KMS-11 (cell line): ENCODE data around the gene CEACAM1.

Experiments used
- H2AFZ ChIP-seq: fragments of 200-600 bp; sonication (generic); 2 replicates; pipeline ENCODE4 v1.6.1; 2016; ENCODE audit warnings: antibody characterized with exemption, mixed run types, low read depth
- H3K27ac ChIP-seq: fragments of 200-600 bp; sonication (generic); 2 replicates; pipeline ENCODE4 v1.6.1; 2016; ENCODE audit warnings: mild to moderate bottlenecking, mixed run types
- H3K27me3 ChIP-seq: fragments of 200-600 bp; sonication (generic); 2 replicates; pipeline ENCODE4 v1.6.1; 2017; ENCODE audit warnings: mild to moderate bottlenecking, low read depth, mixed run types, moderate library complexity; ENCODE audit not compliant: insufficient read depth
- H3K36me3 ChIP-seq: fragments of 200-600 bp; sonication (generic); 2 replicates; pipeline ENCODE4 v1.6.1; 2017; ENCODE audit warnings: mild to moderate bottlenecking, mixed run types; ENCODE audit not compliant: insufficient read depth
- H3K4me1 ChIP-seq: fragments of 200-600 bp; sonication (generic); 2 replicates; pipeline ENCODE4 v1.6.1; 2016; ENCODE audit warnings: mild to moderate bottlenecking, low read depth, mixed run types; ENCODE audit not compliant: poor library complexity, severe bottlenecking
- H3K4me2 ChIP-seq: fragments of 200-600 bp; sonication (generic); 2 replicates; pipeline ENCODE4 v1.7.0; 2016; ENCODE audit warnings: mild to moderate bottlenecking, mixed run types
- H3K4me3 ChIP-seq: fragments of 200-600 bp; sonication (generic); IDR thresholded peaks from 2 replicates; pipeline ENCODE4 v1.6.1; 2017; ENCODE audit warnings: low read depth, low read length, mixed read lengths; ENCODE audit not compliant: insufficient read depth
- H3K79me2 ChIP-seq: fragments of 200-600 bp; sonication (generic); 2 replicates; pipeline ENCODE4 v1.6.1; 2016; ENCODE audit warnings: low read depth, mixed run types; ENCODE audit not compliant: insufficient read depth
- H3K9ac ChIP-seq: fragments of 200-600 bp; sonication (generic); 2 replicates; pipeline ENCODE4 v1.6.1; 2016; ENCODE audit warnings: mild to moderate bottlenecking, mixed run types
- H4K20me1 ChIP-seq: fragments of 200-600 bp; sonication (generic); 2 replicates; pipeline ENCODE4 v1.6.1; 2016; ENCODE audit warnings: mild to moderate bottlenecking, mixed run types; ENCODE audit not compliant: insufficient read depth
- CTCF ChIP-seq: fragments of 200-600 bp; sonication (generic); conservative IDR thresholded peaks from 2 replicates; pipeline ENCODE4 v1.6.1; 2017; ENCODE audit warnings: low read depth, mild to moderate bottlenecking, antibody characterized with exemption, low read length, moderate library complexity, mixed read lengths

Gene CEACAM1

DNA sequence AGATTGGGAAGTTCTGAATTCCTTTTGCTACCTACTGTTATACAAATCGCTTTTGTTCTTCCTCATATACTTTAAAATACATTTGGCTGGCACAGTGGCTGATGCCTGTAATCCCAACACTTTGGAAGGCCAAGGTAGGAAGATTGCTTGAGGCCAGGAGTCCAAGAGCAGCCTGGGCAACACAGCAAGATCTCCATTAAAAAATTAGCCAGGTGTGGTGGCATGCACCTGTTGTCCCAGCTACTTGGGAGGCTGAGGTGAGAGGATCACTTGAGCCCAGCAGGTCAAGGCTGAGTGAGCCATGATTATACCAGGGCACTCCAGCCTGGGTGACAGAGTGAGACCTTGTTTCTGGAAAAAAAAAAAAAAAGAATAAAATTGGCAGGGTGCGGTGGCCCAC lies 51.2 kb downstream of the CEACAM1 start:
- no peaks in the 10 kb centered on the region for H3K4me1 ChIP-seq
- no peaks in the 10 kb centered on the region for H3K79me2 ChIP-seq
- no peak overlapping the region for H2AFZ ChIP-seq
- no peak overlapping the region for H3K4me2 ChIP-seq
- no peak overlapping the region for H3K4me3 ChIP-seq
- no peaks in the 10 kb centered on the region for H3K27me3 ChIP-seq
- TF ChIP-seq CTCF = no peak
- H3K9ac ChIP-seq = no peak overlapping the region
- H3K36me3 ChIP-seq = no peaks in the 10 kb centered on the region
- no peaks in the 10 kb centered on the region for H4K20me1 ChIP-seq
- H3K27ac ChIP-seq = no peak overlapping the region

DNA sequence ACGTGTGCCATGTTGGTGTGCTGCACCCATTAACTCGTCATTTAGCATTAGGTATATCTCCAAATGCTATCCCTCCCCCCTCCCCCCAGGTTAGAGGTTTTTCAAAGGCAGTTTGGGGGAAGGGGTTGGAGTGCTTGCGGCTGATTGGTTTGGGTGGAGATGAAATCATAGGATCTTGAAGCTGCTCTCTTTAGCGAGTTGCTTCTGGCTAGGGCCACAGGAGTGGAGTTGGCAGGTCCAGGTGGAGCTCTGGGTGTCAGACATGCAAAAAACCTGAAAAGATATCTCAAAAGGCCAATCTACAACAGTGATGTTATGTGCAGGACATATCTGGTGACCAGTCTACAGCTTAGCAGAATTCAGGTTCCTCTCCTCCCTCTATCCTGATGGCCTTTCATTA lies 52.9 kb downstream of the CEACAM1 start:
- H3K36me3 ChIP-seq = no peaks in the 10 kb centered on the region
- no peak overlapping the region for H2AFZ ChIP-seq
- H3K79me2 ChIP-seq = no peaks in the 10 kb centered on the region
- H3K27ac ChIP-seq = no peak overlapping the region
- no peaks in the 10 kb centered on the region for H3K27me3 ChIP-seq
- no peak overlapping the region for H3K4me2 ChIP-seq
- H3K4me1 ChIP-seq = no peaks in the 10 kb centered on the region
- no peak overlapping the region for H3K9ac ChIP-seq
- no peaks in the 10 kb centered on the region for H4K20me1 ChIP-seq
- TF ChIP-seq CTCF = no peak
- H3K4me3 ChIP-seq = no peak overlapping the region

GRCh38 chr19:42474743-42475142 lies 53.5 kb downstream of the CEACAM1 start:
- H3K27ac ChIP-seq = no peak overlapping the region
- TF ChIP-seq CTCF = no peak
- no peak overlapping the region for H3K4me3 ChIP-seq
- no peak overlapping the region for H3K4me2 ChIP-seq
- H2AFZ ChIP-seq = no peak overlapping the region
- no peaks in the 10 kb centered on the region for H3K27me3 ChIP-seq
- no peaks in the 10 kb centered on the region for H3K36me3 ChIP-seq
- no peaks in the 10 kb centered on the region for H3K79me2 ChIP-seq
- no peaks in the 10 kb centered on the region for H4K20me1 ChIP-seq
- H3K4me1 ChIP-seq = no peaks in the 10 kb centered on the region
- H3K9ac ChIP-seq = no peak overlapping the region

DNA sequence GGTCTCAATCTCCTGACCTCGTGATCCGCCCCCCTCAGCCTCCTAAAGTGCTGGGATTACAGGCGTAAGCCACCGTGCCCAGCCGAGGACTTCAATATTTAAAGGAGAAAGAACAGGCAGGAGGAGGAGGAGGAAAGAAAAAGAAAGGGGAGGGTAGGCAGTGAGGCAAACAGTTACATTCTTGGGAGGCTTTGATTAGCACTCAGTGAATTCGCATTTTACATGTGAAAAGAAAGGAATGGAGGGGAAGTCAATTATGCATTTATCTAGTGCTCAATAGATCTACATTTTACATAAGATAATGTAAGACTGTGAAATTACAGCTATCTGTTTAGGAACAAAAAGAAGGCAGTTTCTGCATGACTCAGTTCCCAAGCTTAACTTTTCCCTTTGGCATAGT lies 54.6 kb downstream of the CEACAM1 start:
- Histone ChIP-seq H3K4me3 (no peak overlapping the region), H3K4me2 (no peak overlapping the region), H3K4me1 (no peaks in the 10 kb centered on the region)

More for the DNA sequence above, 54.6 kb downstream of the CEACAM1 start:
- H3K79me2 ChIP-seq = no peaks in the 10 kb centered on the region
- no peaks in the 10 kb centered on the region for H4K20me1 ChIP-seq
- H2AFZ ChIP-seq = no peak overlapping the region
- no peaks in the 10 kb centered on the region for H3K27me3 ChIP-seq
- H3K9ac ChIP-seq = no peak overlapping the region
- H3K27ac ChIP-seq = no peak overlapping the region
- no peak for TF ChIP-seq CTCF
- H3K36me3 ChIP-seq = no peaks in the 10 kb centered on the region
